ENCODE measurements around the gene TRIM59. TPM values are rescaled to one million over a fixed set of nuclear protein-coding genes. Genes with fewer than 3 reads are reported as not detected.

The TRIM59 gene
- total RNA-seq, 4 donors from 2014 or later, result 0.57 to 2.5 (median 2.3) TPM

- no peak for TF ChIP-seq CTCF (IDR thresholded peaks at IDR 0.05; ENCODE audit: low read depth)
Measured at GRCh38 chr3:160459450-160459970, 9.9 kb upstream of the TRIM59 start.

GRCh38 chr3:160458151-160458550 lies 8.6 kb upstream of the TRIM59 start:
- TF ChIP-seq CTCF (IDR thresholded peaks at IDR 0.05; ENCODE audit: low read depth), result no peak

GRCh38 chr3:160455846-160456245 lies 6.3 kb upstream of the TRIM59 start:
- TF ChIP-seq CTCF (IDR thresholded peaks at IDR 0.05; ENCODE audit: low read depth), result no peak

- TF ChIP-seq CTCF (IDR thresholded peaks at IDR 0.05; ENCODE audit: low read depth), result no peak
Measured at GRCh38 chr3:160454995-160455394, 5.4 kb upstream of the TRIM59 start.

- no peak for TF ChIP-seq CTCF (IDR thresholded peaks at IDR 0.05; ENCODE audit: low read depth)
Measured at GRCh38 chr3:160451602-160452001, 2.0 kb upstream of the TRIM59 start.

- no peak for TF ChIP-seq CTCF (IDR thresholded peaks at IDR 0.05; ENCODE audit: low read depth)
Measured at GRCh38 chr3:160450846-160451245, 1.3 kb upstream of the TRIM59 start.

- no peak for TF ChIP-seq CTCF (IDR thresholded peaks at IDR 0.05; ENCODE audit: low read depth)
Measured at GRCh38 chr3:160448845-160449635, 546 bp downstream of the TRIM59 start.
